BLaER1 (cell line): ENCODE measurements around the gene ATF1.

Source experiments
- H3K27ac ChIP-seq: shearing (Covaris generic); formaldehyde crosslinking; 2 replicates; pipeline ENCODE4 v1.8.1; 2022
- H3K27me3 ChIP-seq: shearing (Covaris generic); formaldehyde crosslinking; 2 replicates; pipeline ENCODE4 v1.8.1; 2022
- H3K36me3 ChIP-seq: shearing (Covaris generic); formaldehyde crosslinking; 2 replicates; pipeline ENCODE4 v1.8.1; 2022
- H3K4me1 ChIP-seq: shearing (Covaris generic); formaldehyde crosslinking; 2 replicates; pipeline ENCODE4 v1.8.1; 2022
- H3K4me2 ChIP-seq: shearing (Covaris generic); formaldehyde crosslinking; 2 replicates; pipeline ENCODE4 v1.8.1; 2022
- H3K4me3 ChIP-seq: shearing (Covaris generic); formaldehyde crosslinking; 2 replicates; pipeline ENCODE4 v1.8.1; 2022
- H3K9ac ChIP-seq: shearing (Covaris generic); formaldehyde crosslinking; 2 replicates; pipeline ENCODE4 v1.8.1; 2022
- H3K9me3 ChIP-seq: shearing (Covaris generic); formaldehyde crosslinking; 2 replicates; pipeline ENCODE4 v1.8.1; 2022
- H4K20me1 ChIP-seq: shearing (Covaris generic); formaldehyde crosslinking; 2 replicates; pipeline ENCODE4 v1.8.1; 2022
- Cebpa-rat ChIP-seq: shearing (Covaris generic); IDR thresholded peaks from 2 replicates; pipeline ENCODE4 v1.8.1; 2022

Gene ATF1

DNA sequence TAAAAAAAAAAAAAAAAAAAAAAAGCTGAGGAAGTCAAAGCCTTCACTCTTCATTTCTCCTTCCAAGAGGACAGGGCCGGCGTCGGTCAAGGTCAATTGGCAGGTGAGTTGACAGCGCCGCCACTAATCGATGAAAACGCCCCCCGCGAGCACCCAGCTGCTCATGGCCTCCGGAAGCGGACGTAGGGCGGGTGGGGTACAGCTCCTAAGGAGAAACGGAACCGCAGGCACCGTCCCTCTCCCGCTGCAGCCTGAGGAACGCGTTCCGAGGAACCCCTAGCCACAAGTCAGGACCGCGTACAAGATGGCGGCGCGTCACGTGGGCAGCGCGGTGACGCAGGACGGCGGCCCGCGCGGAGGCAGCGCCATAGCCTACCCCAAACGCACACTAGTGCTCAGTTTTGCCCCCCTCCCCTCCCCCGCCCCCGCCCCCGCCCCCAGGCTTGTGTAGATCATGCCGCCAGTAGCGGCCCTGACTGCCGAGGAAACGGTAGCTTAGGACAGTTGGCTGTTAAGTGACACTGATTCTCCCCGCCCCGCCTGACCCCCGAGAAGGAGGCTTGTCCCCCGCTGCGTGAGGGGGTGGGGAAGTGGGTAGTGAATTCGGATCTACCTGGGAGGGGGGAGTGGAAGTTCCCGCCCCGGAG lies at the start of gene ATF1:
ATF1 (plus strand) TSS at position 463 of the 647 bp plus-strand sequence. CDS start 16,045 bp downstream, outside the sequence.
- Histone ChIP-seq H3K36me3 (peaks cover 17% of the 10 kb centered on the region), H3K27ac (peak within 1 kb of the TSS; percentile 92), H3K27me3 (no peaks in the 10 kb centered on the region), H4K20me1 (peaks cover 23% of the 10 kb centered on the region), H3K4me1 (peaks cover 36% of the 10 kb centered on the region), H3K9ac (peak within 1 kb of the TSS; percentile 95), H3K4me3 (peak within 1 kb of the TSS; percentile 97), H3K4me2 (peak within 1 kb of the TSS; percentile 86), H3K9me3 (peaks cover 10% of the 10 kb centered on the region)
- no peak for TF ChIP-seq Cebpa-rat

DNA sequence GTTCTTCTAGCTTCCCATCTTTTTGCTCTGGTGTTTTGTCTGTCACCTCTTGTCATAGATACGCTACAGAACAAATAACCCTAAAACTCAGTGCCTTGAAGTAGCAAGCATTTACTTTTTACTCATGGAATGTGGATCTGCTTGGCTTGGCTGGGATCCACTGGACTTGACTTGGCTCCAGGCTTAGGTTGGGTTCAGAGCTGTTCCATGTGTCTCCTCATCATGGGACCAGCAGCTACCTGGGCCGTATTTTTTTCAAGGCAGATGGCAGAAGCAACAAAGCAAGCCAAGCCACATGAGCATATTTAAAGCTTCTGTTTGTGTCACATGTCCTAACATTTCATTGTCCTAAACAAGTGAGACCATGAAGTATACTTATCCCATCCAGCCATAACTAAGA lies 48.7 kb upstream of the ATF1 start:
- Histone ChIP-seq H3K9ac (no peak overlapping the region), H4K20me1 (no peaks in the 10 kb centered on the region), H3K9me3 (no peaks in the 10 kb centered on the region), H3K36me3 (peaks cover 94% of the 10 kb centered on the region), H3K4me2 (no peak overlapping the region), H3K27me3 (no peaks in the 10 kb centered on the region), H3K4me3 (no peak overlapping the region), H3K4me1 (no peaks in the 10 kb centered on the region), H3K27ac (no peak overlapping the region)
- no peak for TF ChIP-seq Cebpa-rat

DNA sequence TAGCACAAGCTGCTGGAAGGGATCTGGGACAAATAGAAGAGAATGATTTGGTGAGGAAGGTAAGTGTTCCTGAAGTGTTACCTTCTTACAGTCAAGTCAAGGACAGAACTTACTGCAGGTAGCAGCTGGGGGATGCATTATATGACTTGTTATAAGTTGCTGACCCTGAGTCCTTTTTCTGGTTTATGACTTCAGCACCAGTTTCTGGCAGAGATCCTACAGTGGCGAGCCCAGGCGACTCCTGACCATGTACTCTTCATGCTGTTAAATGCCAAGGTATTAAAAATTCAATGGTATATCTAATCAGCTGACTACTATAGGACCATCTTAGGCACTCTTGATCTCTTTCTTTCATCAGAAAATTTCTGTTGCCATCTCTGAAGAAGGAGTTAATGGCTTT lies 45.1 kb upstream of the ATF1 start:
- no peak overlapping the region for H3K27ac ChIP-seq
- no peaks in the 10 kb centered on the region for H3K27me3 ChIP-seq
- H3K9ac ChIP-seq: no peak overlapping the region
- TF ChIP-seq Cebpa-rat: no peak
- no peak overlapping the region for H3K4me3 ChIP-seq
- H3K4me2 ChIP-seq: no peak overlapping the region
- H3K4me1 ChIP-seq: no peaks in the 10 kb centered on the region
- H3K9me3 ChIP-seq: no peaks in the 10 kb centered on the region
- no peaks in the 10 kb centered on the region for H4K20me1 ChIP-seq
- H3K36me3 ChIP-seq: peaks cover 94% of the 10 kb centered on the region

DNA sequence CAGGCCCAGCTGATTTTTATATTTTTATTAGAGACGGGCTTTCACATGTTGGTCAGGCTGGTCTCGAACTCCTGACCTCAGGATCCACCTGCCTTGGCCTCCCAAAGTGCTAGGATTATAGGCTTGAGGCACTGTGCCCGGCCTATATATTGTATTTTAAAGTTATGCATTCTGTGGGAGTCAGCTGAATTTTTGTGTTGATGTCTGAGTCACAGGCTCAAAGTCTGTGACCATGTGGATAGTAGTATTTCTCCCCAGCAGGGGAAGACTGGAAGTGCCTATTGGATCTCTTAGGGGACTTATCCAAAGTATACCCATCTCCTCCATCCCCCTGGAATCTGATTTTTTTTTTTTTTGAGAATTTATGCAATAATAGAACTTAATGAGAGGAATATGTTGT lies 43.8 kb upstream of the ATF1 start:
- Histone ChIP-seq H3K9ac (no peak overlapping the region), H3K27ac (no peak overlapping the region), H3K36me3 (peaks cover 94% of the 10 kb centered on the region), H3K4me1 (no peaks in the 10 kb centered on the region), H3K9me3 (no peaks in the 10 kb centered on the region), H3K4me3 (no peak overlapping the region), H3K4me2 (no peak overlapping the region), H3K27me3 (no peaks in the 10 kb centered on the region), H4K20me1 (no peaks in the 10 kb centered on the region)
- TF ChIP-seq Cebpa-rat: no peak

DNA sequence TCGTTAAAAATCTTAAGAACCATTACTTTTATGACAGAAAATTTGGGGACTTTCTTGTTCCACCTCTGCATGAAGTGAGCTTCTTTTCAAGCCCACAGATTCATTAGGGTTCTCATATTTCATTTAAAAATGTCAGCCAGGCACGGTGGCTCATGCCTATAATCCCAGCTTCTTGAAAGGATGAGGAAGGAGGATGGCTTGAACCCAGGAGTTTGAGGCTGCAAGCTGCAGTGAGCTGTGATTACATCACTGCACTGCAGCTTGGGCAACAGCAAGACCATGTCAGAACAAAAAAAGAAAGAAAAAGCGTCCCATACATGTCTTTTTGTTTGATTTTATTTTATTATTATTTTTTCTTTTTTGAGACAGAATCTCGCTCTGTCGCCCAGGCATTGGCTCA lies 43.4 kb upstream of the ATF1 start:
- TF ChIP-seq Cebpa-rat: no peak
- Histone ChIP-seq H3K4me1 (no peaks in the 10 kb centered on the region), H3K9ac (no peak overlapping the region), H3K4me3 (no peak overlapping the region), H3K4me2 (no peak overlapping the region), H3K9me3 (no peaks in the 10 kb centered on the region), H4K20me1 (no peaks in the 10 kb centered on the region), H3K27me3 (no peaks in the 10 kb centered on the region), H3K36me3 (peaks cover 94% of the 10 kb centered on the region), H3K27ac (no peak overlapping the region)

DNA sequence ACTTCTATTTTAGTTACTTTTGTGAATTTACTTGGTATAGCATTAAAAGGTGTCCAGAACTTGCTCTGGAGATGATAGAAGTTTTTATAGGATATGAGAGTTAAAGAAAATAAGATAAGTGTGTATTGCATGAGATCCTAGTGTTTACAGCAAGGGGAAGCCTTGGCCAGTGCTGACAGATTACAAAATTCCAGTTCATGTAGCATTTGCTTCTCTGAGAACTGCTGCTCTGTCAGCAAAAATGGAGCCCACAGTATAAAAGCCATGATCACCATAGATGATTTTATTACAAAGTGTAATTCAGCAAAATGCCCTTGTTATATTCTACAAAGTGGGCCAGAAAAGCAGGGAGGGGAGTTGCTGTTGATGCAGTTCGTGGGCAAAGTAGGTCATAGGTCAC lies 40.0 kb upstream of the ATF1 start:
- peaks cover 97% of the 10 kb centered on the region for H3K36me3 ChIP-seq

DNA sequence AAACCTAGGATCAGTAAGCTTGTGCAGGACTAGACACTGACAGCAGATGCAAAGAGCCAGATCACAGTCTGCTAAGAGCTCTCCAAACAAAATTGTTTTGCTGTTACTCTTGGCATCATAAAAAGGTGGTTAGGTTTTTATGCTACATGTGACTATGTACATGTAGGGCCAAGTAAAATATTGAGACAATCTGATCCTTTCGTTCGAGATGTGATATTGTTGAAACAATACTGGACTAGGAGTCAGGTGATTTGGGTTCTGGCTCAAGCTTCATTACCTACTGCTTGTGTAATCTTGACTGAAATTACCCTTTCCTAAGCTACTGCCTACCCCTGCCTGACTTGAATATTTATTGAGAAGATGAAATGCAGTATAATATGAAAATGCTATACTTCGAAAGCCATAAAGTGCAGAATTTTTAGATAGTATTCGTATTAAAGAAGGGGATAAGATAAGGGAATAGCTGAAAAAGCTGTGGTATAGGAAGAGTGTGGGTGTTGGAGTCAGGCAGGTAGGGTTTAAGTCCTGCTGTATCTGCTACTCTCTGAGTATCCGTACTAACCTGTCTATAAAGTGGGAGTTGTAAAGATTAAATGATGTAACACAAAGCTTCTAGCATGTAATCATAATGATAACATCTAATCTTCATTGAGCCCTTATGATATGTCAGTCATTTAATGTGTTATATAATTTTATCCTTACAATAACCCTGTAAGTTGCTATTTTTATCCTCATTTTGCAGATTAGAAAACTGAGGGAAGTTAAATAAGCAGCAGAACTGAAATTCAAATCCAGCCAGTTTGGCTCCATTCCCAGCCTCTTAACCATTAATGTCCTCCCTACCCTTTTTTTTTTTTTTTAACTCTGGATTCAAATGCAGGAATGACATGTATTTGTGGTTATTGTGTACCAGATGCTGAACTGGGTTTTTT lies 38.6 kb upstream of the ATF1 start:
- Histone ChIP-seq H3K9ac (no peak overlapping the region), H3K36me3 (peaks cover 100% of the 10 kb centered on the region), H4K20me1 (no peaks in the 10 kb centered on the region), H3K4me3 (no peak overlapping the region), H3K27ac (no peak overlapping the region), H3K9me3 (no peaks in the 10 kb centered on the region), H3K4me2 (no peak overlapping the region), H3K4me1 (no peaks in the 10 kb centered on the region), H3K27me3 (no peaks in the 10 kb centered on the region)
- TF ChIP-seq Cebpa-rat: no peak

More for the DNA sequence above, 40.0 kb upstream of the ATF1 start:
- no peak overlapping the region for H3K27ac ChIP-seq
- no peak overlapping the region for H3K4me2 ChIP-seq
- H3K4me3 ChIP-seq: no peak overlapping the region
- H3K4me1 ChIP-seq: no peaks in the 10 kb centered on the region
- no peaks in the 10 kb centered on the region for H4K20me1 ChIP-seq
- TF ChIP-seq Cebpa-rat: no peak
- no peaks in the 10 kb centered on the region for H3K9me3 ChIP-seq
- no peaks in the 10 kb centered on the region for H3K27me3 ChIP-seq
- no peak overlapping the region for H3K9ac ChIP-seq

DNA sequence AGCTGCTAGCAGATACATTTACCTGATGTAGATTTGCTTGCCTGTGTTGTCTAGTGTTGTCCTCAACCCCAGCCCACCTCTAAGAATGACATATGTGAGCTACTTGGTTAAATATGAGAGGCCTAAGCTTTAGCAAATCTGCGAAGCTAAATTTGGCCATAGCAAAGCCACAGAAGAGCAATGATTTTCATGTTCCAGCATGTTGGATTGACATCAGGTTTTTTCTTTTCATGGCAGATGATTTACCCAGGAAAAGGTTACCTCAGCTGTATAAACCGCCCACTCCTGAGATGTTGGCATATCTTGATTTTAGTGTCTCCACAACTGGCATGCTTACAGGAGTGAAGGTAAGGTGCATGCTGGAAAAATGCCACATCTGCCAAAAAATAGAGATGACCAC lies 36.4 kb upstream of the ATF1 start:
- H4K20me1 ChIP-seq: no peaks in the 10 kb centered on the region
- H3K36me3 ChIP-seq: peaks cover 100% of the 10 kb centered on the region
- TF ChIP-seq Cebpa-rat: no peak
- H3K9ac ChIP-seq: no peak overlapping the region
- no peaks in the 10 kb centered on the region for H3K4me1 ChIP-seq
- H3K4me3 ChIP-seq: no peak overlapping the region
- no peak overlapping the region for H3K27ac ChIP-seq
- H3K4me2 ChIP-seq: no peak overlapping the region
- no peaks in the 10 kb centered on the region for H3K9me3 ChIP-seq
- no peaks in the 10 kb centered on the region for H3K27me3 ChIP-seq

DNA sequence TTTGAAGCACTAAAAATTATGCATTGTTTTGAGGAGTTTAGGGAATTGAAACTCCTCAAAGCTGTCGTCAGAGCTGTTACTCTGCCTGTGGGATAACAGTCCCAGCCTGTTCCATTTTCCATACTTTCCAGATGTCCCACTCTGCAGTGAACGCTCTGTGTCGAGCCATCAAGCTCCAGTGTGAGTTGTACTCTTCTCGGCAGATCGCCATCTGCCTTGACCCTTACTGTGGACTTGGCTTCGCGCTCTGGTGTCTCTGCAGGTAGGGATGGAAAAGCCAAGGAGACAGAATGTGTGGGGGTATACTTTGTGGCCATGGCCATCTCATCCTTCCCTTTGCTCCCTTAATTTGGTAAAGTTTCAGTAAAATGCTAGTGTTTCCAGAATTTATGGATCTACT lies 35.5 kb upstream of the ATF1 start:
- Histone ChIP-seq H3K27me3 (no peaks in the 10 kb centered on the region), H4K20me1 (no peaks in the 10 kb centered on the region), H3K9me3 (no peaks in the 10 kb centered on the region), H3K36me3 (peaks cover 100% of the 10 kb centered on the region), H3K4me2 (no peak overlapping the region), H3K4me3 (no peak overlapping the region), H3K4me1 (no peaks in the 10 kb centered on the region), H3K27ac (no peak overlapping the region), H3K9ac (no peak overlapping the region)
- no peak for TF ChIP-seq Cebpa-rat

DNA sequence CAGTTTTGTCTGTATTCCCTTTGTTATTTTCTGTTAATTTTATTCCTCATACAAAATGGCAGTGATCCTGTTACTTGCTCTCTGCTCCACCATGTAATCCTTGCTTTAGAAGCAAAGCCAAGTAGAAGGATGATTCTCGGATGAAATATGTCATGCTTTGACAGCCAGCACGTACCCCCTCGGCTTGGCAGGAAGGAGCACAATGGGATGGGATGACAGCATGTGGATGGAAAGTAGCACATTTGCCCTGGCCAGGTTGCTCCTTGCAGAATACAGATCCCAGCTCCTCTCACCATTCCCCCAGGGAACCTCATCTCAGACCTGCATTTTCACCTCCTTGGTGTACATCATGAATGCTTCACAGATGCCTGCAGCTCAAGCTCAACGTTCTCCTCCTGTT lies 35.1 kb upstream of the ATF1 start:
- no peak for TF ChIP-seq Cebpa-rat
- Histone ChIP-seq H4K20me1 (no peaks in the 10 kb centered on the region), H3K4me2 (no peak overlapping the region), H3K27me3 (no peaks in the 10 kb centered on the region), H3K9ac (no peak overlapping the region), H3K36me3 (peaks cover 100% of the 10 kb centered on the region), H3K27ac (no peak overlapping the region), H3K4me3 (no peak overlapping the region), H3K9me3 (no peaks in the 10 kb centered on the region), H3K4me1 (no peaks in the 10 kb centered on the region)
